Activated CD8-positive, alpha-beta T cell treated with anti-CD3 and anti-CD28 coated beads for 36 hours (primary cell): ENCODE data around the gene ESYT1. TPM values are rescaled to one million over a fixed set of nuclear protein-coding genes. Genes with fewer than 3 reads are reported as not detected.

ENCODE experiments used
- ATAC-seq: fragments of 200-7000 bp; cut with Tn5 transposase; one replicate; pipeline ENCODE4 v1.10.0; 2021; ENCODE audit warnings: mild to moderate bottlenecking, moderate library complexity
- CTCF ChIA-PET: fragments of 350-600 bp; sonication (Branson Sonifier 250); formaldehyde crosslinking; loops from one replicate; lab custom pipeline; 2021; ENCODE audit warnings: antibody characterized with exemption; lab: Charles Lee
- POLR2A ChIA-PET: fragments of 350-600 bp; sonication (Branson Sonifier 250); formaldehyde crosslinking; loops from one replicate; lab custom pipeline; 2021; ENCODE audit warnings: antibody characterized with exemption; lab: Charles Lee
- DNase-seq: peaks from one replicate; pipeline ENCODE4 v3.0.0-alpha.2; 2020
- H3K27ac Mint-ChIP-seq: one replicate; pipeline ENCODE4 v1.8.0; 2021; ENCODE audit warnings: mild to moderate bottlenecking, mixed read lengths
- H3K27me3 Mint-ChIP-seq: one replicate; pipeline ENCODE4 v1.8.0; 2021; ENCODE audit warnings: mixed read lengths
- H3K36me3 Mint-ChIP-seq: one replicate; pipeline ENCODE4 v1.8.0; 2021; ENCODE audit warnings: low read depth, mixed read lengths
- H3K4me1 Mint-ChIP-seq: one replicate; pipeline ENCODE4 v1.8.0; 2021; ENCODE audit warnings: low read depth, mixed read lengths
- H3K4me3 Mint-ChIP-seq: one replicate; pipeline ENCODE4 v1.8.0; 2021; ENCODE audit warnings: mild to moderate bottlenecking, moderate library complexity, mixed read lengths
- H3K9me3 Mint-ChIP-seq: one replicate; pipeline ENCODE4 v1.8.0; 2021; ENCODE audit warnings: mixed read lengths
- CTCF ChIP-seq: fragments of 200-600 bp; IDR thresholded peaks from one replicate; pipeline ENCODE4 v1.8.0; 2022; ENCODE audit warnings: antibody characterized with exemption, mild to moderate bottlenecking
- intact Hi-C: fragments of 100-400 bp; cut with micrococcal nuclease; formaldehyde crosslinking; loops from one replicate; pipeline ENCODE4 v1.10.0; 2022
- total RNA-seq, 2 experiments: library from RNA; stranded (reverse); gene quantifications; one replicate each; pipeline ENCODE4 v1.2.3, GENCODE V29; 2021

The ESYT1 gene
- total RNA-seq, 2 experiments from 2014 or later, result 154 to 160 TPM

GRCh38 chr12:56079723-56080555 lies 48.1 kb upstream of the ESYT1 start, which contains the start of gene ERBB3:
ERBB3 (plus strand) TSS chr12:56080165; CDS start chr12:56080301, 136 bp downstream.
- Mint-ChIP-seq H3K27ac (no peak within 1 kb of the TSS), H3K9me3 (no peaks in the 10 kb centered on the region)
- intact Hi-C loops, result no loop called here

GRCh38 chr12:56080556-56081138 lies 47.4 kb upstream of the ESYT1 start:
- H3K27ac Mint-ChIP-seq, result no peak overlapping the region
- no peaks in the 10 kb centered on the region for H3K9me3 Mint-ChIP-seq
- H3K36me3 Mint-ChIP-seq, result no peaks in the 10 kb centered on the region
- ATAC-seq (no peak), DNase-seq (peak; percentile 9)
- intact Hi-C loops, result no loop called here
- ChIA-PET POLR2A (interaction anchor here (1.0 to 2.7 kb wide), 4 partner anchors 16 to 178 kb away, joined by 4 to 21 read pairs (median 8); partner anchors contain the start of gene PA2G4), CTCF (interaction anchor here (0.8 to 1.9 kb wide), 5 partner anchors 23 to 147 kb away, joined by 3 to 6 read pairs (median 3); partner anchors contain the start of gene SMARCC2)
- H3K27me3 Mint-ChIP-seq, result peaks cover 8% of the 10 kb centered on the region
- peaks cover 14% of the 10 kb centered on the region for H3K4me1 Mint-ChIP-seq
- no peak for TF ChIP-seq CTCF
- peak overlapping the region; percentile 72 for H3K4me3 Mint-ChIP-seq

More at GRCh38 chr12:56079723-56080555, 48.1 kb upstream of the ESYT1 start, which contains the start of gene ERBB3:
- Mint-ChIP-seq H3K4me1 (peaks cover 14% of the 10 kb centered on the region), H3K36me3 (no peaks in the 10 kb centered on the region), H3K27me3 (peaks cover 8% of the 10 kb centered on the region), H3K4me3 (peak within 1 kb of the TSS; percentile 72)
- peak; percentile 88 for ATAC-seq
- TF ChIP-seq CTCF, result no peak
- POLR2A ChIA-PET, result interaction anchor here (1.0 to 2.7 kb wide), 6 partner anchors 16 to 64 kb away, joined by 3 to 21 read pairs (median 6); partner anchors contain the start of genes PA2G4 and ZC3H10
- CTCF ChIA-PET, result interaction anchor here (0.7 to 2.1 kb wide), 21 partner anchors 8 to 341 kb away, joined by 3 to 7 read pairs (median 3); partner anchors contain the start of genes PA2G4, RNF41 and SMARCC2
- peak; percentile 76 for DNase-seq

GRCh38 chr12:56081393-56082347 lies 46.4 kb upstream of the ESYT1 start:
- ATAC-seq (no peak), DNase-seq (no peak)
- Mint-ChIP-seq H3K4me1 (peaks cover 14% of the 10 kb centered on the region), H3K36me3 (no peaks in the 10 kb centered on the region), H3K27me3 (peaks cover 8% of the 10 kb centered on the region), H3K27ac (no peak overlapping the region), H3K9me3 (no peaks in the 10 kb centered on the region), H3K4me3 (peak overlapping the region; percentile 16)
- CTCF ChIA-PET, result interaction anchor here (0.6 to 1.9 kb wide), 3 partner anchors 9 to 107 kb away, joined by 3 to 6 read pairs (median 5); partner anchors contain the start of gene SMARCC2
- intact Hi-C loops, result no loop called here
- TF ChIP-seq CTCF, result no peak
- POLR2A ChIA-PET, result interaction anchor here (1.0 to 2.7 kb wide), 4 partner anchors 15 to 177 kb away, joined by 4 to 8 read pairs (median 6); no protein-coding TSS in a partner anchor

- peaks cover 8% of the 10 kb centered on the region for H3K27me3 Mint-ChIP-seq
- peaks cover 14% of the 10 kb centered on the region for H3K4me1 Mint-ChIP-seq
- H3K27ac Mint-ChIP-seq, result no peak overlapping the region
- intact Hi-C loops, result no loop called here
- no peak for TF ChIP-seq CTCF
- no peaks in the 10 kb centered on the region for H3K9me3 Mint-ChIP-seq
- no peak for ATAC-seq
- H3K4me3 Mint-ChIP-seq, result no peak overlapping the region
- ChIA-PET POLR2A (interaction anchor here (1.3 kb wide), 1 partner anchor 35 kb away, joined by 5 read pairs; no protein-coding TSS in a partner anchor), CTCF (interaction anchor here (0.6 to 1.5 kb wide), 4 partner anchors 8 to 67 kb away, joined by 3 read pairs; no protein-coding TSS in a partner anchor)
- no peaks in the 10 kb centered on the region for H3K36me3 Mint-ChIP-seq
- no peak for DNase-seq
Measured at GRCh38 chr12:56082382-56082781, 45.7 kb upstream of the ESYT1 start.
